IgD-negative memory B cell (primary cell): ENCODE results near the gene ADAMTS7. TPM values are rescaled to one million over a fixed set of nuclear protein-coding genes. Genes with fewer than 3 reads are reported as not detected.
"Not testable (repeated sequence)": the region's sequence is repeated elsewhere in the genome, so short reads cannot be mapped to it uniquely, and the experiment has no call there.

ENCODE experiments used
- H3K27ac Mint-ChIP-seq, 3 donors: one replicate each; pipeline ENCODE4 v1.8.0; 2020 to 2022; ENCODE audit warnings: mild to moderate bottlenecking in 3 of 3, mixed read lengths in 3 of 3, moderate library complexity in 1 of 3
- H3K27me3 Mint-ChIP-seq: one replicate; pipeline ENCODE4 v1.8.0; 2021; ENCODE audit warnings: mixed read lengths
- H3K36me3 Mint-ChIP-seq: one replicate; pipeline ENCODE4 v1.8.0; 2020; ENCODE audit warnings: mild to moderate bottlenecking, mixed read lengths
- H3K4me1 Mint-ChIP-seq, 3 donors: one replicate each; pipeline ENCODE4 v1.8.0; 2020 to 2022; ENCODE audit warnings: mixed read lengths in 3 of 3, mild to moderate bottlenecking in 1 of 3
- H3K4me3 Mint-ChIP-seq, 4 donors: one replicate each; pipeline ENCODE4 v1.8.0; 2020 to 2022; ENCODE audit warnings: mild to moderate bottlenecking in 4 of 4, mixed read lengths in 4 of 4, moderate library complexity in 3 of 4
- H3K9me3 Mint-ChIP-seq, 3 donors: one replicate each; pipeline ENCODE4 v1.8.0; 2020 to 2021; ENCODE audit warnings: mixed read lengths in 3 of 3, mild to moderate bottlenecking in 1 of 3
- polyA plus RNA-seq: library from polyadenylated mRNA; unstranded; fragments of 300-500 nt; fragmentation: Illumina TruSeq; gene quantifications from one replicate; pipeline ENCODE4 v1.2.3, GENCODE V29; 2021

Gene ADAMTS7
- polyA plus RNA-seq, 1 donor from 2014 or later = 0.04 TPM

- Mint-ChIP-seq H3K27me3 (peaks cover 3% of the 10 kb centered on the region), H3K36me3 (no peaks in the 10 kb centered on the region), H3K4me1 (peaks cover 0 to 5% (median 4%) of the 10 kb centered on the region in 3 donors), H3K4me3 (no peak overlapping the region), H3K27ac (no peak overlapping the region), H3K9me3 (no peaks in the 10 kb centered on the region)
Measured at GRCh38 chr15:78768096-78768495, 43.2 kb downstream of the ADAMTS7 start.

- Mint-ChIP-seq H3K27ac (no peak overlapping the region), H3K9me3 (no peaks in the 10 kb centered on the region), H3K27me3 (peaks cover 3% of the 10 kb centered on the region), H3K4me3 (no peak overlapping the region), H3K36me3 (no peaks in the 10 kb centered on the region), H3K4me1 (peaks cover 0 to 5% (median 4%) of the 10 kb centered on the region in 3 donors)
Measured at GRCh38 chr15:78767331-78767951, 43.8 kb downstream of the ADAMTS7 start.

GRCh38 chr15:78766641-78767071 is 44.6 kb downstream of the ADAMTS7 start:
- H3K9me3 Mint-ChIP-seq, H3K4me1 Mint-ChIP-seq, H3K36me3 Mint-ChIP-seq, H3K27ac Mint-ChIP-seq, H3K27me3 Mint-ChIP-seq, H3K4me3 Mint-ChIP-seq: not testable (repeated sequence)

GRCh38 chr15:78766041-78766440 is 45.2 kb downstream of the ADAMTS7 start:
- H3K27ac Mint-ChIP-seq = no peak overlapping the region
- no peak overlapping the region for H3K4me3 Mint-ChIP-seq
- H3K27me3 Mint-ChIP-seq = peaks cover 3% of the 10 kb centered on the region
- peaks cover 7 to 16% (median 9%) of the 10 kb centered on the region in 3 donors for H3K4me1 Mint-ChIP-seq
- no peaks in the 10 kb centered on the region for H3K9me3 Mint-ChIP-seq
- no peaks in the 10 kb centered on the region for H3K36me3 Mint-ChIP-seq

GRCh38 chr15:78765154-78765860 is 46.0 kb downstream of the ADAMTS7 start:
- H3K4me1 Mint-ChIP-seq = peaks cover 7 to 20% (median 12%) of the 10 kb centered on the region in 3 donors
- not testable (repeated sequence) for H3K36me3 Mint-ChIP-seq, H3K27ac Mint-ChIP-seq, H3K4me3 Mint-ChIP-seq, H3K9me3 Mint-ChIP-seq, H3K27me3 Mint-ChIP-seq

GRCh38 chr15:78764340-78765153 is 46.7 kb downstream of the ADAMTS7 start:
- Mint-ChIP-seq H3K4me1 (peaks cover 7 to 22% (median 12%) of the 10 kb centered on the region in 3 donors), H3K27ac (peak overlapping the region in 1 of 3 donors; percentile 53), H3K4me3 (peak overlapping the region in 2 of 4 donors; percentile 75 to 77)
- H3K9me3 Mint-ChIP-seq, H3K36me3 Mint-ChIP-seq, H3K27me3 Mint-ChIP-seq: not testable (repeated sequence)

- Mint-ChIP-seq H3K4me1 (peaks cover 7 to 26% (median 16%) of the 10 kb centered on the region in 3 donors), H3K27me3 (peaks cover 3% of the 10 kb centered on the region), H3K27ac (peak overlapping the region in 2 of 3 donors; percentile 53 to 76), H3K9me3 (no peaks in the 10 kb centered on the region), H3K36me3 (no peaks in the 10 kb centered on the region), H3K4me3 (peak overlapping the region in 2 of 4 donors; percentile 75 to 77)
Measured at GRCh38 chr15:78763796-78764241, 47.4 kb downstream of the ADAMTS7 start.

GRCh38 chr15:78762985-78763795 is 48.1 kb downstream of the ADAMTS7 start:
- H3K36me3 Mint-ChIP-seq = no peaks in the 10 kb centered on the region
- peaks cover 7 to 29% (median 20%) of the 10 kb centered on the region in 3 donors for H3K4me1 Mint-ChIP-seq
- H3K9me3 Mint-ChIP-seq = no peaks in the 10 kb centered on the region
- H3K27me3 Mint-ChIP-seq = no peaks in the 10 kb centered on the region
- H3K4me3 Mint-ChIP-seq = peak overlapping the region in 1 of 4 donors; percentile 91
- peak overlapping the region in 1 of 3 donors; percentile 76 for H3K27ac Mint-ChIP-seq

- not testable (repeated sequence) for H3K36me3 Mint-ChIP-seq, H3K27me3 Mint-ChIP-seq, H3K4me3 Mint-ChIP-seq, H3K9me3 Mint-ChIP-seq
- Mint-ChIP-seq H3K27ac (peak overlapping the region in 1 of 3 donors; percentile 76), H3K4me1 (peaks cover 9 to 29% (median 24%) of the 10 kb centered on the region in 3 donors)
Measured at GRCh38 chr15:78762386-78762961, 48.8 kb downstream of the ADAMTS7 start.

- H3K9me3 Mint-ChIP-seq = no peaks in the 10 kb centered on the region
- H3K36me3 Mint-ChIP-seq = no peaks in the 10 kb centered on the region
- H3K27ac Mint-ChIP-seq = peak overlapping the region; percentile 88 to 97 (median 90)
- peak overlapping the region in 3 of 4 donors; percentile 61 to 89 (median 84) for H3K4me3 Mint-ChIP-seq
- H3K27me3 Mint-ChIP-seq = no peaks in the 10 kb centered on the region
- peaks cover 14 to 34% (median 28%) of the 10 kb centered on the region in 3 donors for H3K4me1 Mint-ChIP-seq
Measured at GRCh38 chr15:78761891-78762385, 49.3 kb downstream of the ADAMTS7 start.

GRCh38 chr15:78761475-78761874 is 49.8 kb downstream of the ADAMTS7 start:
- H3K4me3 Mint-ChIP-seq = peak overlapping the region; percentile 34 to 89 (median 72)
- H3K4me1 Mint-ChIP-seq = peaks cover 19 to 37% (median 31%) of the 10 kb centered on the region in 3 donors
- not testable (repeated sequence) for H3K27me3 Mint-ChIP-seq, H3K36me3 Mint-ChIP-seq, H3K9me3 Mint-ChIP-seq
- H3K27ac Mint-ChIP-seq = peak overlapping the region; percentile 88 to 97 (median 90)

GRCh38 chr15:78761020-78761419 is 50.2 kb downstream of the ADAMTS7 start:
- H3K9me3 Mint-ChIP-seq = no peaks in the 10 kb centered on the region
- H3K4me1 Mint-ChIP-seq = peaks cover 22 to 41% (median 34%) of the 10 kb centered on the region in 3 donors
- H3K36me3 Mint-ChIP-seq = no peaks in the 10 kb centered on the region
- no peaks in the 10 kb centered on the region for H3K27me3 Mint-ChIP-seq
- peak overlapping the region; percentile 88 to 97 (median 90) for H3K27ac Mint-ChIP-seq
- H3K4me3 Mint-ChIP-seq = peak overlapping the region; percentile 34 to 89 (median 72)

- not testable (repeated sequence) for H3K27me3 Mint-ChIP-seq, H3K9me3 Mint-ChIP-seq, H3K36me3 Mint-ChIP-seq
- peaks cover 25 to 43% (median 36%) of the 10 kb centered on the region in 3 donors for H3K4me1 Mint-ChIP-seq
- peak overlapping the region in 2 of 3 donors; percentile 43 to 97 for H3K27ac Mint-ChIP-seq
- H3K4me3 Mint-ChIP-seq = peak overlapping the region in 3 of 4 donors; percentile 65 to 84 (median 79)
Measured at GRCh38 chr15:78760091-78760882, 51.0 kb downstream of the ADAMTS7 start.
